GM12874 (cell line): Measurements from ENCODE around the gene CWC27.

Source experiments
- CTCF ChIP-seq: IDR thresholded peaks from 2 replicates; pipeline ENCODE4 v1.5.1; 2011; ENCODE audit warnings: low read depth, mild to moderate bottlenecking, control low read depth, low read length, moderate library complexity; ENCODE audit not compliant: insufficient read depth

The CWC27 gene

DNA sequence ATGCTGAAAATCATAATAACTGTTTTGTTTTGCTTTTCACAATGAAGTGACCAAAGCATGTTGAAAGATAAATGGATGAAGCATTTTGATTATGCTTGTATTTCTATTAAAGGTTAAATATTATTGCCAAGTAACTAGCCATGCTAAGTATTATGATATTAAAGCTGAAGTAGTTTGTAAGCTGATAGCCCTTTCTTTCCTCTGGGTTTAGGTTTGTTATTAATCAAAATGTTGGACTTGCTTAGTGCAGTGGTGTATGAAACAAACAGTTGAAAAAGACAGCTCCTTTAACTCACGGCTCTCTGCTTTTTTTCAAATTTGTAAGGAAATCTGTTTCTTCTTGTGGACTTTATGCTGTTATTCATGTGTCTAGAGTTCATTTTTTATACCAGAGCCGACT lies 246.0 kb downstream of the CWC27 start:
- TF ChIP-seq CTCF = no peak

DNA sequence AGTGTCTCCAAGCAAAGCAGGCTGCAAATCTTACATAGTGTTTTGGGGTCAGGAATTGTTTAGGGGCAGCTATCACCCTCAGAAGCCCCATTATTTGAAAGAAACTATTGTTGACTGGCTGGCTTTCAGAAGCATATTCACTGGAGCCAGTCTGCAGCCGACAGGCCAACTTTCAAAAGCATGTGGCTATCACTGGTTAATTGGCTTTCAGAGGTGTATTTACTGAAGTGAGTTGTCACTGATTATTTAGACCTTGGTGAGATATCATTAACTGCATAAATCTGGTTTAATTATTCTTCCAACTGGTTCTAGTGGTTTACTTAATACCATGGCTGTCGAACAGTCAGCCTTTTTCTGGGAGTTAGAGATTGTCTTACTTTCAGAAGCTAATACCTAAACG lies 247.0 kb downstream of the CWC27 start:
- no peak for TF ChIP-seq CTCF

DNA sequence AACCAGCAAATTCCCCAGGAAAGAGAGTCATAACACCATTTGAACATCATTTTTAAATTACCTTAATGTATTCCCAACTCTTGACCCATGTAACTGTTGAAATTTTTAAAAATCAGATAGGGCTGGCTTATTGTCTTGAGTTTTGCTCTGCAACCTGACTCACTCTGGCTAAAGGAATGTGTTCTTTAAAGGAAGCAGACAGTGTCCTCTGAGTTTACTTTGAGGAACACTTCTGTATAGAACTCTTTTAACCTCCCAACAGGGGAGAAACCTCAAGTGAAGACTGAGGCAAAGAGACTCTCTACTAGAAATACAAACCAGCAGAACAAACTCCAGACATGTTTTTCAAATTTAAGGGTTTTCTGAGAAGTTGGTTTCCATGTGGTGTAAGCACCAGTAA lies 248.9 kb downstream of the CWC27 start:
- TF ChIP-seq CTCF = no peak

DNA sequence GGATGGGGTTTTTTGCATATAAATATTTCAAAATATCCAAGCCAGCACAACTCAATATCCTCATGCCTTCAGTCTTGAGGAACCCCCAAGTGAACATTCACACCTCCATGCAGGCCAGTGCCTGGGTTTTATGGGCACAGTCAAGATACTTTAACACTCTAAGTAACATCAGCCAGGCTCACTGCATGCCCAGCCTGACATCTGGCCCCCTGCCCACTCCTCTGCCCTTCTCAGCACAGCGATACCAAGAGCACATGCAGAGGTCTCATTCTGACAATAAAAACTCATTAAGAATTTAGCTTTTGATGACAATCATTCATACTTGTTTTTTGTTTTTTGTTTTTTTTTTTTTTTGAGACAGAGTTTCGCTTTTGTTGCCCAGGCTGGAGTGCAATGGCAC lies 250.0 kb downstream of the CWC27 start:
- no peak for TF ChIP-seq CTCF

GRCh38 chr5:65020492-65020891 lies 251.8 kb downstream of the CWC27 start:
- no peak for TF ChIP-seq CTCF

DNA sequence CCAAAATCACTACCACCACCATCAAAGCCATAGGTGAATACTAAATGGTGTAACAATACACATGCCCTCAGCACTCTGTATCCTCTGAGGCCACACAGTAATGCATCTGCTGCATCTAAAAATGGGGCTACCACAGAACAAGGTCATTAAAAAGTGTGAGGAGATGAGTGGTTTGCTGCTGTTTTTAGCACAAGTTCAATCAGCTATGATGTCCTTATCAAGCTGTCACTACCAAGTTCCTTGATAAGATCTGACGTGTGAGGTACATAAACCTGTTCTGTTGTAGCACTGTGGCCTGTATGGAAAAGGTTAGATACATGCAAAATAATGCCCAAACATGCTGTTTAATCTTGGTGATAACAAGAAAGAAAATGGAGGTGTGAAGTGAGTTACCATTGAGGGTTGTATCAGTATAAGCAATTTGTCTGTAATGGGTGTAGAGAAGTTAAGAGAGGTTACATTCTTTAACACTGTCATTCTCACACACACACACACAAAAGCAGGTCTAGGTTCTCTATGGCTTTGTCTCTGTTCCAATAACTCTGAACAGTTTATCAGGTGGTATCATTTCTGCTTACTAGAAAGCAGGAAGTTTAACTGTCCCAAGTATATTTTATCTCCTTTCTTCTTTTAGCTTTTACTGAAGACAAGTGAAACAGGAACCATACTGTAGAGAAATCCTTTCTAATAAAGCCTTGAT lies 252.9 kb downstream of the CWC27 start:
- TF ChIP-seq CTCF = no peak

DNA sequence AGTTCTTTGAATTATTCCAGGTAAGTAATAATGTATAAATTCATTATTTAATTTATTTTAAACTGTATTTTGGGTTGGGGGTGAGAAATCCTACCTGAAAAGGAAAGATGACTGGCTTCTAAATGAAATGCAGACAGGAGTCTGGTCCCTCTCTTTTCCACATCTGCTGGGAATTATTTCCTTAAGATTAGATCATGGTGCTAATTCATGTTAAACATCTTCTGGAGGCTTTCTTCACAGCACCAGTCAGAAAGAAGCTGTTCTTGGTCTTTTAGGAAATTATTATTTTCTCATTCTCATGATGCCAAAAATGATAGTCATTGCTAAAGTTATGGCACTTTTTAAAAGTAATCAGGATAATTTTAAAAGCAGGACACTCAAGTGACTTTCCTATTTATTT lies 254.2 kb downstream of the CWC27 start:
- TF ChIP-seq CTCF = no peak
